HG02642 (cell line): ENCODE data around the gene GPRC5C.
"Not testable (repeated sequence)": the region's sequence is repeated elsewhere in the genome, so short reads cannot be mapped to it uniquely, and the experiment has no call there.

Experiments used
- ATAC-seq: cut with Tn5 transposase; IDR thresholded peaks from one replicate; pipeline ENCODE4 v1.9.1; 2021; ENCODE audit warnings: mild to moderate bottlenecking; ENCODE audit not compliant: unreplicated experiment, poor library complexity

The GPRC5C gene

GRCh38 chr17:74465378-74466110, 33.7 kb downstream of the GPRC5C start:
- ATAC-seq, result no peak

- peak; percentile 22 for ATAC-seq
Observed at GRCh38 chr17:74466111-74466827, 34.4 kb downstream of the GPRC5C start, which contains the start of gene CD300A. CD300A (plus strand) TSS chr17:74466634; CDS start chr17:74466704, 70 bp downstream.

- ATAC-seq, result peak; percentile 5
Observed at GRCh38 chr17:74466828-74467184, 34.9 kb downstream of the GPRC5C start.

GRCh38 chr17:74467221-74467951, 35.5 kb downstream of the GPRC5C start:
- ATAC-seq, result peak; percentile 72

- no peak for ATAC-seq
Observed at GRCh38 chr17:74471341-74471740, 39.5 kb downstream of the GPRC5C start.

GRCh38 chr17:74472890-74473289, 41.0 kb downstream of the GPRC5C start:
- ATAC-seq, result no peak

GRCh38 chr17:74473294-74473693, 41.4 kb downstream of the GPRC5C start:
- no peak for ATAC-seq

GRCh38 chr17:74474043-74474792, 42.3 kb downstream of the GPRC5C start:
- no peak for ATAC-seq

GRCh38 chr17:74475189-74475588, 43.3 kb downstream of the GPRC5C start:
- no peak for ATAC-seq

GRCh38 chr17:74477411-74477810, 45.5 kb downstream of the GPRC5C start:
- ATAC-seq, result no peak

- peak; percentile 36 for ATAC-seq
Observed at GRCh38 chr17:74478420-74479100, 46.7 kb downstream of the GPRC5C start.

GRCh38 chr17:74480290-74480689, 48.4 kb downstream of the GPRC5C start:
- no peak for ATAC-seq

- ATAC-seq, result no peak
Observed at GRCh38 chr17:74481621-74482020, 49.7 kb downstream of the GPRC5C start.

- no peak for ATAC-seq
Observed at GRCh38 chr17:74484066-74484465, 52.2 kb downstream of the GPRC5C start.

GRCh38 chr17:74485022-74485743, 53.3 kb downstream of the GPRC5C start:
- ATAC-seq, result no peak

GRCh38 chr17:74485841-74486240, 54.0 kb downstream of the GPRC5C start:
- ATAC-seq, result no peak

GRCh38 chr17:74488276-74488675, 56.4 kb downstream of the GPRC5C start:
- ATAC-seq, result not testable (repeated sequence)

GRCh38 chr17:74490716-74491115, 58.8 kb downstream of the GPRC5C start:
- ATAC-seq, result no peak

- ATAC-seq, result no peak
Observed at GRCh38 chr17:74491626-74492025, 59.7 kb downstream of the GPRC5C start.
